Ovary (tissue), 3 donors: ENCODE data around the gene RABL3.

Source experiments
- CTCF ChIP-seq, 3 donors: fragments of 450-650 bp in 2 of 3; fragments of 200-600 bp in 1 of 3; IDR thresholded peaks; one replicate each; pipeline versions ENCODE4 v1.5.1 to v1.8.0; 2016 to 2022; ENCODE audit warnings: antibody characterized with exemption in 3 of 3, mild to moderate bottlenecking in 1 of 3
- POLR2A ChIP-seq: fragments of 450-650 bp; IDR thresholded peaks from one replicate; pipeline ENCODE4 v1.6.1; 2017; ENCODE audit warnings: antibody characterized with exemption, mild to moderate bottlenecking, moderate library complexity
- donor health status: DM: no; HTN: no; CAD: no.

- TF ChIP-seq POLR2A (no peak), CTCF (IDR thresholded peaks at IDR 0.05) (no peak)
Measured at GRCh38 chr3:120726791-120727190, 15.5 kb downstream of the RABL3 start.
